ENCODE measurements around the gene SOHLH1. TPM values are rescaled to one million over a fixed set of nuclear protein-coding genes. Genes with fewer than 3 reads are reported as not detected.

SOHLH1 gene
- total RNA-seq, 1 donor from 2014 or later: 0.18 TPM

DNA sequence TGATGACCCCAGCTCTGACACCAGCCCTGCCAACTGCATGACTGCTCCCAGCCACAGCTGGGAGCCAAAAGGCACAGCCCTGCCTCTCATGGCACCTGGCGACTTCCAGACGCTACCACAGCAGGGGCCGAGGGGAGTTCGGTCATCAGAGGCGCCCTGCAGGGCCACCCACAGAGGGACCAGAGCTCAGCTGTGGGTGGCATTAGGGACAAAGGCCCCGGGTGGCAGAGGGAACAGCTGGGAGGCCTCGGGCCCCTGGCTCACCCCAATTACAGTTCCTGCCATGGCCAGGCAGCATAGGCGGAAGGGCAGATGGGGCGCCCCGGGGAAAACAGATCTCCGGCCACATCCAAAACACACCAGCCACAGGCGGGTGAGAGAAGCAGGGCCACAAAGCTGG lies 3.6 kb downstream of the SOHLH1 start:
- Mint-ChIP-seq H3K9me3 (ENCODE audit: unreplicated experiment) (no peaks in the 10 kb centered on the region), H3K36me3 (ENCODE audit: low read depth, unreplicated experiment) (no peaks in the 10 kb centered on the region), H3K4me1 (ENCODE audit: unreplicated experiment) (no peaks in the 10 kb centered on the region), H3K27ac (ENCODE audit: unreplicated experiment) (no peak overlapping the region), H3K4me3 (ENCODE audit: unreplicated experiment) (no peak overlapping the region), H3K27me3 (ENCODE audit: unreplicated experiment) (peaks cover 3% of the 10 kb centered on the region)
- no peak for DNase-seq (ENCODE audit: low spot score)
- TF ChIP-seq, protein P1, sequence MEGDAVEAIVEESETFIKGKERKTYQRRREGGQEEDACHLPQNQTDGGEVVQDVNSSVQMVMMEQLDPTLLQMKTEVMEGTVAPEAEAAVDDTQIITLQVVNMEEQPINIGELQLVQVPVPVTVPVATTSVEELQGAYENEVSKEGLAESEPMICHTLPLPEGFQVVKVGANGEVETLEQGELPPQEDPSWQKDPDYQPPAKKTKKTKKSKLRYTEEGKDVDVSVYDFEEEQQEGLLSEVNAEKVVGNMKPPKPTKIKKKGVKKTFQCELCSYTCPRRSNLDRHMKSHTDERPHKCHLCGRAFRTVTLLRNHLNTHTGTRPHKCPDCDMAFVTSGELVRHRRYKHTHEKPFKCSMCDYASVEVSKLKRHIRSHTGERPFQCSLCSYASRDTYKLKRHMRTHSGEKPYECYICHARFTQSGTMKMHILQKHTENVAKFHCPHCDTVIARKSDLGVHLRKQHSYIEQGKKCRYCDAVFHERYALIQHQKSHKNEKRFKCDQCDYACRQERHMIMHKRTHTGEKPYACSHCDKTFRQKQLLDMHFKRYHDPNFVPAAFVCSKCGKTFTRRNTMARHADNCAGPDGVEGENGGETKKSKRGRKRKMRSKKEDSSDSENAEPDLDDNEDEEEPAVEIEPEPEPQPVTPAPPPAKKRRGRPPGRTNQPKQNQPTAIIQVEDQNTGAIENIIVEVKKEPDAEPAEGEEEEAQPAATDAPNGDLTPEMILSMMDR (IDR thresholded peaks at IDR 0.05; ENCODE audit: unreplicated experiment): no peak

DNA sequence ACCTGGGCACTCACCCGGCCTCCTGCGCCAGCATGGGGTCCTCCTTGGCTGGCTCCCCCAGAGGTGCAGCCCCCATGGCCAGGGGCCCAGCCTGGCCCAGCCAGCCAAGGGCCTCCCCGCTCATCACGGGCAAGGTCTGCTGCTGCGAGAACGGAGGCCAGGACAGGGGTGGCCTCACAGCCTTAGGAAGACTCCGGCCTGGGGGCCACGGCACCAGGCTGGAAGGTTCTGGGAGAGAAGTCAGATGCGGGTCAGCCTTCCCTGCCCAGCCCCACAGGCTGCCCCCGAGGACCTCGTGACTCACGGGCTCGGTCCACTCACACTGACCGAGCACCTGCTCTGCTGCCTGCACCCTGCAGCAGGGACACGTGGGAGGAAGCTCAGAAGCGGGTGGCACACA lies 4.2 kb downstream of the SOHLH1 start:
- Mint-ChIP-seq H3K27me3 (ENCODE audit: unreplicated experiment) (peaks cover 5% of the 10 kb centered on the region), H3K4me1 (ENCODE audit: unreplicated experiment) (no peaks in the 10 kb centered on the region), H3K36me3 (ENCODE audit: low read depth, unreplicated experiment) (no peaks in the 10 kb centered on the region), H3K4me3 (ENCODE audit: unreplicated experiment) (no peak overlapping the region), H3K27ac (ENCODE audit: unreplicated experiment) (no peak overlapping the region), H3K9me3 (ENCODE audit: unreplicated experiment) (no peaks in the 10 kb centered on the region)
- TF ChIP-seq, protein P1 (IDR thresholded peaks at IDR 0.05; ENCODE audit: unreplicated experiment): no peak
- no peak for DNase-seq (ENCODE audit: low spot score)

DNA sequence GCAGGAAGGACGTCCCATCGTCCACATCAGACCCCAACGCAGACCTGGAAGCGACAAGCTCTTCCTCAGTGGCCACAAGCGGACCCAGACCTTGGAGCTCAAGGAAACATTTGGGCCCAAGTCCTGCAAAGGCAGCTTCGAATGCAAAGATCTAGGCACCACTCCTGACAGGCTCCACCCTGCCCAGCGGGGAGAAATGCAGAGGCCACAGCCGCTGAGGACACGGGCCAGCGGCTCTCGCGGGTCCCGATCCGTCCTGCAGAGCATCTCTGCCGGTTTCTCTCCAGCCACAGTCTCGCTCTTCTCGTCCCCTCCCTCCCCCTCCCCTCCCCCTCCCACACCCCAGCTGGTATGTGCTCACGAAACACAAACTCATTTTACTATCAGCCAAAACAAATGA lies 4.9 kb downstream of the SOHLH1 start:
- Mint-ChIP-seq H3K4me3 (ENCODE audit: unreplicated experiment) (no peak overlapping the region), H3K27ac (ENCODE audit: unreplicated experiment) (no peak overlapping the region), H3K36me3 (ENCODE audit: low read depth, unreplicated experiment) (no peaks in the 10 kb centered on the region), H3K9me3 (ENCODE audit: unreplicated experiment) (no peaks in the 10 kb centered on the region), H3K4me1 (ENCODE audit: unreplicated experiment) (no peaks in the 10 kb centered on the region), H3K27me3 (ENCODE audit: unreplicated experiment) (peaks cover 5% of the 10 kb centered on the region)
- DNase-seq (ENCODE audit: low spot score): no peak
- TF ChIP-seq, protein P1 (IDR thresholded peaks at IDR 0.05; ENCODE audit: unreplicated experiment): no peak

DNA sequence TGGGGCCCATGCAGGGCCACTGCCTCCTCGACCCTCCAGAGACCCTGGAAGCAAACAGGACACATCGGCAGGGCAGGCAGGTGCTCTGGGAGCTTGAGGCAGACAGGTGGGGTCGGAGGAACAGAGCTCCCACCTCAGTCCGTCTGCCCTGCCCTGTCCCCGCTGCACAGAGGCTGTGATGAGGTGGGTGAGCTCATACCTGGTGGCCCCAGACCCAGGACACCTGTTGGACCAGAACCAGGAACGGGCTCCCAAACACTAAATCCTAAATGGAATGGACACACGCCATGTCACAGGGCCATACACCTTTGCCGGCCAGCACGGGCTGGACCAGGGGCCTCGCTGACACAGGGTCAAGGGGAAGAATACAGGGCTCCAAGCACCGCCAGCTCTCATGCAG lies 5.5 kb downstream of the SOHLH1 start:
- no peaks in the 10 kb centered on the region for H3K36me3 Mint-ChIP-seq (ENCODE audit: low read depth, unreplicated experiment)
- DNase-seq (ENCODE audit: low spot score): no peak
- no peaks in the 10 kb centered on the region for H3K9me3 Mint-ChIP-seq (ENCODE audit: unreplicated experiment)
- peak overlapping the region; percentile 52 for H3K27ac Mint-ChIP-seq (ENCODE audit: unreplicated experiment)
- TF ChIP-seq, protein P1 (IDR thresholded peaks at IDR 0.05; ENCODE audit: unreplicated experiment): no peak
- H3K4me3 Mint-ChIP-seq (ENCODE audit: unreplicated experiment): no peak overlapping the region
- peaks cover 5% of the 10 kb centered on the region for H3K27me3 Mint-ChIP-seq (ENCODE audit: unreplicated experiment)
- no peaks in the 10 kb centered on the region for H3K4me1 Mint-ChIP-seq (ENCODE audit: unreplicated experiment)

DNA sequence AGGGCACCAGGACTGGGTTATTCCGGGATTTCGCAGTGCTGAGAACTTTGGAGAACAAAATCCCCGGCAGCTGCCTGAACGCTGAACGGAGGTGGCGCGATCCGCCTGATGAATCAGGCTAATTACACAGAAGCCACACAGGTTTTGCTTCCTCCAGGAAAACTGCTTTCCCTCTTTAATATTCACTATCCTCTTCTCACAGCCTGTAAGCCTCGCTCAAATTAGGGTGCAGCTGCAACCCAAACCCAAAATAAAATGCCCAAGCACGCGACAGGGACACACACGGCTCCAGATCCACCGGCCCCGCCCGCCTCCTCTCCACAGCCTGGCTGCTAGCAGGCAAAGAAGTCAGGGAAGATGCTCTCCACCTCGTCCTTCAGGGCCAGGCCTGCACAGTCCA lies 6.0 kb downstream of the SOHLH1 start:
- H3K36me3 Mint-ChIP-seq (ENCODE audit: low read depth, unreplicated experiment): no peaks in the 10 kb centered on the region
- no peaks in the 10 kb centered on the region for H3K9me3 Mint-ChIP-seq (ENCODE audit: unreplicated experiment)
- no peak overlapping the region for H3K27ac Mint-ChIP-seq (ENCODE audit: unreplicated experiment)

More for the DNA sequence above, 6.0 kb downstream of the SOHLH1 start:
- DNase-seq (ENCODE audit: low spot score): no peak
- Mint-ChIP-seq H3K4me3 (ENCODE audit: unreplicated experiment) (no peak overlapping the region), H3K4me1 (ENCODE audit: unreplicated experiment) (no peaks in the 10 kb centered on the region), H3K27me3 (ENCODE audit: unreplicated experiment) (peaks cover 5% of the 10 kb centered on the region)
- TF ChIP-seq, protein P1 (IDR thresholded peaks at IDR 0.05; ENCODE audit: unreplicated experiment): no peak

Measured in endothelial cell (in vitro differentiated cells).